ENCODE results near the gene TAS1R3.

TAS1R3 gene

GRCh38 chr1:1342584-1343115 lies 11.6 kb downstream of the TAS1R3 start:
- no peak for DNase-seq (ENCODE audit: low read depth)
- H3K4me3 ChIP-seq (ENCODE audit: low read depth, low read length), result no peak overlapping the region
- TF ChIP-seq CTCF (IDR thresholded peaks at IDR 0.05; ENCODE audit: insufficient read depth, low read depth, low read length, missing control alignments), result no peak

- no peak overlapping the region for H3K4me3 ChIP-seq (ENCODE audit: low read depth, low read length)
- no peak for DNase-seq (ENCODE audit: low read depth)
- TF ChIP-seq CTCF (IDR thresholded peaks at IDR 0.05; ENCODE audit: insufficient read depth, low read depth, low read length, missing control alignments), result no peak
Observed at GRCh38 chr1:1343811-1344421, 12.8 kb downstream of the TAS1R3 start.

- DNase-seq (ENCODE audit: low read depth), result no peak
- TF ChIP-seq CTCF (IDR thresholded peaks at IDR 0.05; ENCODE audit: insufficient read depth, low read depth, low read length, missing control alignments), result peak; percentile 54
- no peak overlapping the region for H3K4me3 ChIP-seq (ENCODE audit: low read depth, low read length)
Observed at GRCh38 chr1:1344655-1345361, 13.7 kb downstream of the TAS1R3 start.

- TF ChIP-seq CTCF (IDR thresholded peaks at IDR 0.05; ENCODE audit: insufficient read depth, low read depth, low read length, missing control alignments), result no peak
- H3K4me3 ChIP-seq (ENCODE audit: low read depth, low read length), result no peak overlapping the region
- DNase-seq (ENCODE audit: low read depth), result no peak
Observed at GRCh38 chr1:1345384-1345783, 14.3 kb downstream of the TAS1R3 start.

GRCh38 chr1:1345860-1346500 lies 14.9 kb downstream of the TAS1R3 start:
- H3K4me3 ChIP-seq (ENCODE audit: low read depth, low read length), result no peak overlapping the region
- no peak for TF ChIP-seq CTCF (IDR thresholded peaks at IDR 0.05; ENCODE audit: insufficient read depth, low read depth, low read length, missing control alignments)
- DNase-seq (ENCODE audit: low read depth), result no peak

- no peak for TF ChIP-seq CTCF (IDR thresholded peaks at IDR 0.05; ENCODE audit: insufficient read depth, low read depth, low read length, missing control alignments)
- no peak for DNase-seq (ENCODE audit: low read depth)
- no peak overlapping the region for H3K4me3 ChIP-seq (ENCODE audit: low read depth, low read length)
Observed at GRCh38 chr1:1346501-1346890, 15.4 kb downstream of the TAS1R3 start.

Data from GM12865 (cell line).